GM19397 (cell line): ENCODE results near the gene LYPD1.

Experiments used
- ATAC-seq: cut with Tn5 transposase; IDR thresholded peaks from one replicate; pipeline ENCODE4 v1.9.1; 2021; ENCODE audit warnings: mild to moderate bottlenecking, moderate library complexity; ENCODE audit not compliant: unreplicated experiment

Gene LYPD1

DNA sequence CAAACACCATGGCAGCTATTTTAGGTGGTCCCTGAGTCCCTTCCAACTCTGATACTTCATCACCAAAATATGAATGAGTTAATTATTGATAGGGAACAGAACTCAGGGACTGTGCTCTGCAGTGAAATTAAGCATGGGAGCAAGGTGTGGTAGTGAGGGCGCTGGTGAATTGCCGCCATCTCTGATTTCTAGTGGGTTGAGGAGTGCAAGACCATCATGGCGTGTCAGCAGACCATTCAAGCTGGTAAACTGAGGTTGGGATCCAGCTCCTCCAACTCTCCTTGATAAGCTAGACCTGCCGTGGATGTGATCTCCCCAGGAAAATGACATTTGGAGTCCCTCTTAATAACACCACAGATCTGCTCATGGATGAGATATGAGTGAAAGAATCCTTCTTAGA is 70.4 kb downstream of the LYPD1 start:
- no peak for ATAC-seq

GRCh38 chr2:132598536-132598935 is 71.5 kb downstream of the LYPD1 start:
- no peak for ATAC-seq

DNA sequence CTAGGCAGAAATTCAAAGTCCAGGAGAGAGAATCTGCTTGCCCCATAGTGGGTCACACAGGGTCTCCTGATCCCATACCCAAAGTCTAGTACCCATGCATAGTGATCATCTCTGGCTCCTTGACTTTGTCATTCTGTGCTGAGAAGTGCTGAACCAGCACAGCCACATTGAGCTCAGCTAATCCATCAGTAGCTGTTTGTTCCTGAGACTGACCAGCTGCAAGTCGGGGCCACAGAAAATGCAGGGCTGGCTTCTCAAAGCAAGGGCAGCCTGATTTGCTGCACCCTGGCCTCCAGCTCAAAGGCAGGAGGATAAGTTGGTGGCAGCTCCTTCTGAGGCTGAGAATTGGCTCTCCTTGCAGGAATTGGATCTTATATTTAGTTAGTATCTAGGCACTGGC is 72.2 kb downstream of the LYPD1 start:
- no peak for ATAC-seq

GRCh38 chr2:132597166-132597565 is 72.8 kb downstream of the LYPD1 start:
- no peak for ATAC-seq

GRCh38 chr2:132595693-132596092 is 74.3 kb downstream of the LYPD1 start:
- ATAC-seq: no peak

- no peak for ATAC-seq
These were observed 74.8 kb downstream of the LYPD1 start for GRCh38 chr2:132595186-132595585.
